HPDE6-E6E7 (cell line): ENCODE results near the gene UBE2R2.
"Not testable (repeated sequence)": the region's sequence is repeated elsewhere in the genome, so short reads cannot be mapped to it uniquely, and the experiment has no call there.

Experiments used
- DNase-seq: peaks from one replicate; pipeline ENCODE4 v3.0.0; 2011; ENCODE audit warnings: missing footprints; ENCODE audit errors: extremely low spot score

UBE2R2 gene, protein sequence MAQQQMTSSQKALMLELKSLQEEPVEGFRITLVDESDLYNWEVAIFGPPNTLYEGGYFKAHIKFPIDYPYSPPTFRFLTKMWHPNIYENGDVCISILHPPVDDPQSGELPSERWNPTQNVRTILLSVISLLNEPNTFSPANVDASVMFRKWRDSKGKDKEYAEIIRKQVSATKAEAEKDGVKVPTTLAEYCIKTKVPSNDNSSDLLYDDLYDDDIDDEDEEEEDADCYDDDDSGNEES

DNA sequence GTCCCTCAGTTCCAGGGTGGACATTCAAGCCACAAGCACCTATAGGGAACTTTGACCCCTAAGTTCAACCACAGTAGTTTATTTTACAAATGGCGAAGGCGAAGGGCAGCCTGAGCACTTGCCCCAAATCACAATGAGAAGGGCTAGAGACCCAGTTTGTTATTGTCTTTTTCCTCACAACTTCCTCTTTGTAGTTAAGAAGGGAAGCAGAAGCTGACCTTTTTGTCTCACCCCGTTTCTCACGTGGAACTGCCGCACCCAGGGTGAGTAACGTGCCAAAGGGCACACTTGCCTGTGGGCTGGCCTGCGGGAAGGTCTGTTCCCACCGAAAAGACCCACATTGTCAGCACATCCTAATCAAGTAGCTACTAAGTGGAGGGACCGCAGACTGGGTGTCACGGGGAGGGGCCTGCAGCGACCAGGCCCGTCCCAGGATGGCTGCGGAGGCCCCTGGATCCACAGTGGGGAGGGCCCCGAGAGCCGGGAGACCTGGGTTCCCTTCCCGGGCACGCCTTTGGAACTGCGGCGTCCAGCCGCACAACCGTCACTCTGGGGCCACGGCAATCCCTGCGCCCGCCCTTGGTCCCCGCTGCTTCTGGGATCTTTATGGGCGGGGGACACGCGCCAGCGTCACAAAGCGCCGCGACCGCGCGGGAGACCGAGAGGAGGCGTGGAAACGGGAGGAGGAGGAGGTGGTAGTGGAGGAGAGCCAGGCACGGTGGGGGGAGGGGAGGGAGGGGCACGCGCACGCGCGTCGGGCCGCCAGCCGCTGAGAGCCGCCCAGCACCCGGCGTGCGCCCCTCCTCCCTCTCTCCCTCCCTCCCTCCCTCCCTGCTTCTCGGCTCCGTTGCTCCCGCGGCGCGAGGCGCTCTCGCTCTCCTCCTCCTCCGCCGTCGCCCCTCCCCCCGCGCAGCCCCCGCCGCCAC is at the start of gene UBE2R2:
Gene UBE2R2 (plus strand): TSS at position 834 of the 926 bp plus-strand sequence. CDS start 598 bp downstream, outside the sequence.
- DNase-seq: peak; percentile 94

DNA sequence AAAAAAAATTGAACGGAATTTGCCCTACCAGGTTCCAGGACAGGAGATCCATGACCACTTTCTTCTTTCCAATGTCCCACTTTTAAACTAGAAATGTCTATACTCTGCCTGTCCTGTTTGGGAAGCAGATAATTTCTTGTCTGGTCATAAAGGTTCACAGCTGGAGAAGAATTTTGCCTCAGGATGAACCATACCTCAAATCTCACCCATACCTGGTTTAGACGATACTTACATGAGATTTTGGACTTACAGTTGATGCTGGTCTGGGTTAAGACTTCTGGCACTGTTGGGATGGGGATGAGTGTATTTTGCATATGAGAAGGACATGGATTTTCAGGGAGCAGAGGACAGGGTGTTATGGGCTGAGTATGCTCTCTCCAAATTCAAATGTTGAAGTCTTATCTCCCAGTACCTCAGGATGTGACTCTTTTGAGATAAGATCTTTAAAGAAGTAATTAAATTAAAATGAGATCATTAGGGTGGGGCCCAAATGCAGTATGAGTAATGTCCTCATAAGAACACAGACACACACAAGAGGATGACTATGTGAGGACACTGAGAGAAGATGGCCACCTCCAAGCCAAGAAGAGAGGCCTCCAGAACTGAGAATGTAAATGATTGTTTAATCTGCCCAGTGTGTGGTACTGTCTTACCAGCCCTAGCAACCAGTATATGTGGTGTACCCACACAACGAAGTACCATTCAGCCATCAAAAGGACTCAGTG is 46.6 kb upstream of the UBE2R2 start:
- DNase-seq: not testable (repeated sequence)

DNA sequence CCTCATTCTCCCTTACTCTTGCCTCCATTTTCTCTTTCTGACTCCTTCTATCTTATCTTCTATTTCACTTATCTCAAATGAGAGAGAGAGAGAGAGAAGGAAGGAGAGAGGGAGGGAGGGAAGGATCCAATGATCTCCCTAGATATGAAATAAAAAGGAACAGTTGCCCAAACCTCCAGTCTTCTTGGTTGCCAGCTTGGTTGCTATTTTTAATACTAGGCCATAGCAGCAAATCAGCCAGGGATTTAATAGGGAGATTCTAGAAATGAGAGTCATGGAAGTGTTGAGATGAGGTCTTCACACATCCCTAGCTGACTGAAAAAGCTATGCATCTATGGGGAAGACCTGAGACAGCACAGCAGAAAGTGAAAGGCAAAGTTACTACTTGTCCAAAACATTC is 43.8 kb upstream of the UBE2R2 start:
- not testable (repeated sequence) for DNase-seq

DNA sequence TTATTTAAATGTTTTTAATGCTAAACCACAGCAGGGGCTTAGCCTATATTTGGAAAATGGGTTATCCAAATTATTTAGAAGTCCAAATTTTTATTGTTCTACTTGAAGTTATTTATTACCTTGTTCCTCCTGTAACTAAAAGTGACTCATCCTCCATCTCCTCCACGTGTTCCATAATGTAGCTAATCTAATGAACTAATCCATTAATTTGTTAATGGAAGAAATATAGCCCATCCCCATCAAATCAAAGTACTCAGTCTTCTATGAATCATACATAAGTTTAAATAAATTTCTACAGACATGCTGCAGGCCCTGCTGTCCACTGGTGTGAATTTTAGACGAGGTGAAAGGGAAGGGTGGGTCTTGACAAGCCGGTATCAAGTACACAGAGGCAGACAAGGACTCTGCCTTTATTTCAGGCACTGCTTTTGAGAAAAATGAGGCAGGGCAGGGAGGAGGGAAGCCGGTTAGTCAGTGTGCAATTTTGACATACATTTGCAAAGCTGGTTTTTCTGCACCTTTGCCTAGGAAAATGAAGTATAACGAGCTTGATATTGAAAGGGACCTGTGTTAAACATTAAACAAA is 42.8 kb upstream of the UBE2R2 start:
- not testable (repeated sequence) for DNase-seq

DNA sequence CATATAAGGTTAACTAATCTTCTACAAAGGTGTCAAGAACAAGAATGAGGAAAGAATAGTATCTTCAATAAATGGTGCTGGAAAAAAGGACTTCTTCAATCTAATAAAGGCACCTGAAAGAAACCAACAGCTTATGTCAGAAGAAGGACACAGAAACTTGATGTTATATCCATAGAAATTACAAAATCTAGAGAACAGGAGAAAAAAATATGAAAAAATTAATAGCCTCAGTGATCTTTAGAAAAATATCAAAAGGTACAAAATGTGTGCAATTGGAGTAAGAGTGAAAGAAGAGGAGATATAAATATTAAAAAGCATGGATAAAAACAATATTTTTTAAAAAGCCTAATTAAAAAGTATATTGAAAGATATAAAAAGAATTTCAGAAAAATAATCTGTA is 40.4 kb upstream of the UBE2R2 start:
- DNase-seq: no peak

DNA sequence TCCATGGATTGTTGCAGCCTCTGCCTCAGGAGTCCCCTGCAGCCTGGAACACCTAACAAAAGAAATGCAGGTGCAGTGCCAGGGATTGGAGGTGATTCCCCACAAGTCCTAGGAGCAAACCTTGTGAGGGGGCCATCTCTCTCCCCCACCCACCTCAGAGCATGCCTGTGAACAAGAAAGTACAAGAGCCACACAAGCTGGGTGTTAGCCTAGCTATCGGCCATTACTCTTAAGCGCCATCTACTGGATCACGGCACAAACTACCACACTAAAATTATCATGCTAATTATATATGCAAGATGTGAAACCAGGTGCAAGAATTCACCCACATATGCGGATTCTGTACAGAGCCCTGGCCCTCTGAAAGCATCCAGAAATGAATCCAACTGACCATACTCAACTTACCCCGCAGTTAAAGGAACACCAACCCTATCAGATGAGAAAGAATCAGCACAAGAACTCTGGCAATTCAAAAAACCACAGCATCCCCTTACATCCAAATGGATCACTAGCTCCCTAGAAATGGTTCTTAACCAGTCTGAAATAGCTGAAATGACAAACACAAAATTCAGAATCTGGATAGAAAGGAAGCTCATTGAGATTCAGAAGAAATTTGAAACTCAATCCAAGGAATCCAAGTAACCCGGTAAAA is 38.1 kb upstream of the UBE2R2 start:
- DNase-seq: peak; percentile 36

DNA sequence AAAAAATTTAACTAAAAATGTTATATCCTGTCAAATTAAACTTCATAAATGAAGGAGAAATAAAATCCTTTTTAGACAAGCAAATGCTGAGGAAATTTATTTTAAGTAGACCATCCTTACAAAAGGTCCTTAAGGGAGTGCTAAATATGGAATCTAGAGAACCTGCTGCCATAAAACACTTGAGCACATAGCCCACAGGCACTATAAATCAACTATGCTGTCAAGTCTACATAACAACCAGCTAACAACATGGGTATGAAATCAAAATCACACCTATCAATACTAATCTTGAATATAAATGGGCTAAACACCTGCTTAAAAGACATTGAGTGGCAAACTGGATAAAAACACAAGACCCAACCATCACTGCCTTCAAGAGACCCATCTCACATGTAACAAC is 36.7 kb upstream of the UBE2R2 start:
- DNase-seq: no peak

DNA sequence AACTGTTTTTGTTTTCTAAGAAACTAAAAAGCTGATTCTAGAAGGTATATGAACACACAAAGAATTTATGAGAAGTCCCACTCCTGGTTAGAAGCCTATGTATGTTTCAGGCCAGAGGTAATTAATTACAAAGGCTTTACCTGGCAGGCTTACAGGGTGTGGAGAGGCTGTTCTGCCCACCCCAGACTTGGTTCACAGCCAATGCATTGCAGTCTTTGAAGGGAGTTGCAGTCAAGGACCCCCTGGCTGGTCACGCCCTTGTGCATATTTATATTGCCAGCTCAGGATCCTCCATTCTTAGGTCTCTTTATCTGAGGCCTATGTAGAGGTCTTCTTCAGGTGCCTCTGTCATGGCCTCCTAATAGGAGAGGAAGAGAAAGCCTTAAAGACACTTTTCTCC is 35.2 kb upstream of the UBE2R2 start:
- no peak for DNase-seq

DNA sequence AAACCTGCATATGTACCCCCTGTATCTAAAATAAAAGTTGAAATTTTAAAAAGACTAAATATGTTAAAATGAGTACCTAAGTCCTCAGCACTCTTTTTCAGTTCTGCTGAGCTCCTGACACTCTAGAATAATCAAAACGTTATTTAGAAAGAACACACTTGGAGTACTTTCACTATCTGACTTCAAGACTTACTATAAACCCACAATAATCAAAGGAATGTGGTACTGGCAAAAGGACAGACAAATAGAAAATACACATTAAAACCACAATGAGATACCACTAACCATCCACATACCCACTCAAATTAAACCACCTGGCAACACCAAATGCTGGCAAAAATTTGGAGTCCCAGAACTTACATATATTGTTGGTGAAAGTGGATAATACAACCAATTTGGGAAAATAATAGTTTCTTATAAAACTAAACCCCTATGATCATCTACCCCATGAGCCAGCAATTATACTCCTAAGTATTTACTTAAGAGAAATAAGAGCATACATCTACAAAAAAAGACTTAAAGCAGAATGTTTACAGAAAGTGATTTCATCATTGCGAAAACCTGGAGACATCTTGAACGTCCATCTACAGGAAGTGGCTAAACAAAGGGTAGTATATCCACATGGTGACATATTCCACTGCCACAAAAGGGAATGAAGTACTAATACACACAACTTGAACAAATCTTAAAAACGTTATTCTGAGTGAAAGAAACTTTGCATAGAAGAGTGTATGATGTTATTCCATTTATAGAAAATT is 34.4 kb upstream of the UBE2R2 start:
- no peak for DNase-seq

DNA sequence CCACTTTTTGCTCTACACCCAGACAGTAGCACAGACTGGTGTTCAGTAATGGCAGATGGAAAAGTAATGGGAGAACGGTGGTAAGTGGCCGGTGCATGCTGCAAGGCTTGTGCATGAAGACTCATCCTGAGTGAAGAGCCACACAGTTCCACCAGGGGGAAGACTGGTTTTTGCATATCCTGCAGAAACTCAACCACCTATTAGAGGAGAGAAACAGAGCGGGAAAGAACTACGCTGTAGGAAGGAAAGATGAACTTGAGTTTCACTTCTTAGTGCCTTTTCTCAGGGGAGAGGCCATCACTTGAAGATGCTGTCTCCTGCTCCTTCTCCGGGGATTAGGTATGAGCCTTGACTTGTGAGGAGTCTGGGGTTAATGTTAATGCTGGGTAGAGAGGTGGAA is 31.0 kb upstream of the UBE2R2 start:
- no peak for DNase-seq

DNA sequence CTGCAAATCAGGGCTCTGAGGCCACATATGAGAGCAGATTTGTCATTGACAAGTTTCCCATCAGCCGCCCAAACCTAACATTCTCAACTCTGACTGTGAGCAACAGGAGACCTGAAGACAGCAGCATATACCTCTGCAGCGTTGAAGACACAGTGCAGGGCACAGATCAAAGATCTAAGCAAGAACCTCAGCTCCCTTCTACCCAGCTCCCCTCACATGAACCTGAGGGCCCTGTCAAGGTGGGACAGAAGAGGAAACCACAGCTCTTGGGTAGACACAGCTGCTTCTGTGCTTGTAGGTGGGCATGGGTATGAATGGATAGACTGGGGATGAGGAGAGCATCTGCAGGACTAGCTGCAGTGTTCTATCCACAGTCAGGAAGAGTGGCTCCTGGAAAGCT is 30.3 kb upstream of the UBE2R2 start:
- DNase-seq: no peak

DNA sequence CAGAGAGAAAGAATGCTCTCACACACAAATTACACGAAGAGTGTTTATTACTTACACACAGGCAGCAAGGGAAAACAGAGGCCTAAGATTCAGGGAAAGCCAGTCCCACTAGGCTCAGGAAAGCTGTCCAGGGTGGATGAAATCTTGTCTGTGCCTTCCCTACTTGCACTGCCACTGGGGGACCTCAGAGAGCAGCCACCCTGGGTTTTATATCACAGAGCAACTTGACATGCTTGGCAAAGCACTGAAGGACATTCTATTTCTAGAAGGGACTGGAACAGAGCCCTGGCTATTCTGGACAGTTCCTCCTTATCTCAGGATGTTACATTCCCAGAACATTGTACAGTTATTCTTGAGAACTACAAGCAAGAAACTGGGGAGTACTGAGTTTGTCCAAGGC is 29.1 kb upstream of the UBE2R2 start:
- DNase-seq: no peak

DNA sequence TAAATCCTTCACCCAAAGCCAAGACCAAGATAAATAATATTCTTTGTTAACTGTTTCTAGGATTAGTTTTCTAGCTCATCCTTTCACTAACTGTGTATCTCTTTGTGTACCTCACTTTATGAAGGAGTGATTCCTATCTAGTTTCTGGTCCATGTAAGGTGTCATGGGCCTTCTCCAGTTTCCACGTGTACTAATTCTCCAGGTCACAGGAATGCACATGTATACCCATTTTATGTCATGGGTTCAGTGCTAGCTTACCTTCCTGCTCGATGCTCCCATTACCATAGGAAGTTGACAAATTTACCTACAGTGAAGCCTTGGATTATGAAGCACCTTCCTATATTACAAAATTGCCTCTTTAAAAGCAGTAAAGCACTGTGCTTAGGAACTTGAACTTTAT is 27.5 kb upstream of the UBE2R2 start:
- not testable (repeated sequence) for DNase-seq

DNA sequence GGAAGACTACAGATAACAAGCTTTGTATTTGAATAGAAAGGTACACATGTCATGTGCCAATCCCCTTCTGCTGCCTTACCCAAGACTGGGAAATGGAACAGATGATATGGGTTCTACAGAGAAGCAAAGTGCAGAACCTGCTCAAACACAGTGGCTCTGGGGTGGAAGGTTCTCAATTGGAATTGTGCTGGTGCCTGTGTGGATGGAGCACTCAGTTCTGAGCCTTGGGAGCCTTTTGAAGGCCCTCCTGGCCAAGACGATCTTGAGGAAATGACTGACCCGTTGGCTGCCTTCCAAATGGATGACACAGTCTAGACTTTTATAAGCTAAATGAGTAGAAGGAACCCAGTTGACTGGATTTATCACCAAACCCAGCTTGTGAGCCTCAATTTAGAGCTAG is 25.8 kb upstream of the UBE2R2 start:
- no peak for DNase-seq

DNA sequence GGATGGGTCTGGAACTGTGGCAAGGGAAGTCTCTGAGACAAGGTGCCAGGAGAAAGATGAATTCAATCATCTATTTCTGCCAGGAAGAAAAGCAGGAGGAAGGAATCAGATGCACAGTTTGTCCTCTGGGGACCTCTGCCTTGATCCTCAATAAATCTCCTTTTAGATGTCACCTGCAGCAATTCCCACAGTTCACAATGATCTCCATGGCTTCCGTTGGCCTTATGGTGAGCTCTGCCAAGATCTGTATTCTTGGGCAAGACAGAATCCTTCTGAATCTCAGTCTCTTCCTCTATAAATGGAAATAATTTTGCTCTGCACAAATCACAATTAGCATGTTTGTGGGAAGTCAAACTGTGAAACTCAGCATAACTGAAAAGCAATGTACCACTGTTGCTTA is 23.5 kb upstream of the UBE2R2 start:
- DNase-seq: not testable (repeated sequence)

DNA sequence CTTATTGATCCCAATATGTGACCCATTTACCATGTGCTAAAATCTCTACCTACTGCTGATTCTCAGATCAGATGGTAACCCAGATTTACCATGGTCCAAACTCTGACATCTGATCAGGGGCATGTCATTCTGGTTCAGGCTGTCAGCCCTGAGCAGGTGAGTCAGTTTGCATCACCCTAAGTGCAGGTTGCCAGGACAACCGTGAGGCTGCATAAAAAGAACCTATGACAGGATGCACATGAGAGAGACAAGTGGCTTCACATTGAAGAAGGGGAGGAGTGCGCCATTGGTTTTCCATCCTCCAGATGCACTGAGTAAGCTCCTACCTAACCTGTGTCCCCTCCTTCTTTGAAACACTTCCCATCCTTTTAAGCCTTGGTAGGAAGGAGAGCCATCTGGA is 22.4 kb upstream of the UBE2R2 start:
- no peak for DNase-seq

DNA sequence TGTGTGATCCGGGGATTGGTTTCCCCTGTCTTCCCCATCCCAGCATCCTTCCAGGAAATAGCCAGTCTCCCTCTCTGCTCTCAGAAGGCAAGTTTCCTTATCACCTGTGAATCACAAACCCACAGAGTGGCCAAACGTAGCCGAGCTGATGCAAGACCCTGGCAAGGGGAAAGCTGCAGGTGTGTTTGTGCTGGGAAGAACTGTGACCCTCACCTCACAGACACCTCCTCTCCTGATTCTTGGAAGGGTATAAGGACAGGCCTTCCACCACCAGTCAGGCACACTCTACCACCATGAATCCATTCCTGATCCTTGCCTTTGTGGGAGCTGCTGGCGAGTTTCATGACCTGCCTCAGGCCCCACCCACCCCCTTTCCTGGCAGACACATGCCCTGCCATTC is 21.7 kb upstream of the UBE2R2 start, which contains the start of gene PRSS3:
Gene PRSS3 (plus strand): TSS at position 281 of the 400 bp plus-strand sequence. CDS start 13 bp downstream, at position 294.
- no peak for DNase-seq

DNA sequence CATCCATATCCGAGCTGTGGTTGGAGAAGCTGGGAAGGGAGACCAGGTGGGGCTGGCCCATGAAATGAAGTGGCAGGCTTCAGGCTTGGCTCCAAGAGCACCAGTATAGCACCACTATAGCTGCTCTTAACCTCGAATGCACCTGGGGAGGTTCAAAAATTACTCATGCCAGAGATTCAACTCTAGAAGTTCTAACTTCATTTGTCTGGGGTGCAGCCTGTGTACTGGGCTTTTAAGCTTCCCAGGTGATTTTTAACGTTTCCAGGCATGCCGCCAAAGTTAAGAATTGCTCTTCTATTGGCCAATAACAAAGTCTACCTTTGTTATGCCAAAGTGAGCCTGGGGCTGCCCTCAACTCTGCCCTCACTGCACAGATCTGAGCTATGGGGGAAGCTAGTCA is 21.1 kb upstream of the UBE2R2 start:
- DNase-seq: no peak

DNA sequence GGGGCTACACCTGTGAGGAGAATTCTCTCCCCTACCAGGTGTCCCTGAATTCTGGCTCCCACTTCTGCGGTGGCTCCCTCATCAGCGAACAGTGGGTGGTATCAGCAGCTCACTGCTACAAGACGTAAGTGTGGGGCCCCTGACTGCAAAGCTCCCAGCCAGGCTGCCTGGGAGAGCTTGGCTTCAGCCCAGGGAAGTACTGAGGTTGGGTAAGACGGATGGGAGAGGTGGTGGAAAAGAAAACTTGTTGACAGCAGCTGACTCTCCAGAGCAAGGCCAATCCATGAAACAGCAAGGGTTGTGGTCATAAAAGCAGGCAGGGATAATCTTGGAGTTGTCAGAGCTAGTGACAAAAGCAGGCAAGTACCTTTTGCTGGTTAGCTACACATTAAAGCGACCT is 20.3 kb upstream of the UBE2R2 start:
- DNase-seq: not testable (repeated sequence)

DNA sequence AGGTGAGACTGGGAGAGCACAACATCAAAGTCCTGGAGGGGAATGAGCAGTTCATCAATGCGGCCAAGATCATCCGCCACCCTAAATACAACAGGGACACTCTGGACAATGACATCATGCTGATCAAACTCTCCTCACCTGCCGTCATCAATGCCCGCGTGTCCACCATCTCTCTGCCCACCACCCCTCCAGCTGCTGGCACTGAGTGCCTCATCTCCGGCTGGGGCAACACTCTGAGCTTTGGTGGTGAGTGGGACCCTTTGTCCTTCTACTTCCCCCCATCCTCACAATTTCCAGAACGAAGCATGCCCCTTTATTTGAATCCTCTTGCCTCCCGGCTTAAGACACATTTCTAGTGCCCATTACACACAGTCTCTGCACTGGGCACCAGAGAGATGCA is 19.1 kb upstream of the UBE2R2 start:
- no peak for DNase-seq

DNA sequence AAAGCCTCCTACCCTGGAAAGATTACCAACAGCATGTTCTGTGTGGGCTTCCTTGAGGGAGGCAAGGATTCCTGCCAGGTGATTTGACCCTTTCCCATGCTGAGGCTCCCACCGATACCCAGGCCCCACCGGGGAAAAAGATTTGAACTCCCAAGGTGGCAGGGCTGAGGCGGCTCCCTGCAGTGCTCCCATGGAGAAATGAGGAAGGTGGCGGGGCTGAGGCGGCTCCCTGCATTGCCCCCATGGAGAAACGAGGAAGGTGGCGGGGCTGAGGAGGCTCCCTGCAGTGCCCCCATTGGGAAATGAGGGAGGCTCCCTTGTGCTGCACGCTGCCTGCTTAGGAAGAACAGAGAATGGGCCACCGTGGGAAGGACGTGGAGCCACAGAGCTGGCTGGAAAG is 18.4 kb upstream of the UBE2R2 start:
- no peak for DNase-seq
